H1 (cell line): ENCODE data around the gene LAMA3. TPM values are rescaled to one million over a fixed set of nuclear protein-coding genes. Genes with fewer than 3 reads are reported as not detected.

Experiments used
- KDM1A ChIP-seq: fragments of 200-600, 300-600 bp; sonication (generic); IDR thresholded peaks from 2 replicates; pipeline ENCODE4 v1.7.1; 2016; ENCODE audit warnings: mild to moderate bottlenecking, low read length, borderline replicate concordance
- KDM5A ChIP-seq: fragments of 200-600 bp; IDR thresholded peaks from 2 replicates; pipeline ENCODE4 v1.7.1; 2012; ENCODE audit warnings: mild to moderate bottlenecking, low read length, inconsistent platforms, mixed read lengths
- PHF8 ChIP-seq: fragments of 200-600 bp; sonication (generic); conservative IDR thresholded peaks from 2 replicates; pipeline ENCODE4 v1.7.1; 2012; ENCODE audit warnings: low read depth, mild to moderate bottlenecking, inconsistent platforms, low read length, moderate library complexity
- polyA plus RNA-seq, 7 experiments: library from polyadenylated mRNA; depleted of rRNA in 3 of 7; stranded (reverse) in 5 of 7; unstranded in 2 of 7; fragments of >200 nt in 5 of 7; fragments of 200-250 nt in 2 of 7; gene quantifications; 1 replicate in 5 of 7; 2 replicates in 1 of 7; 4 replicates in 1 of 7; pipeline versions ENCODE4 v1.2.1 to v1.2.3, GENCODE V29; 2011 to 2013; ENCODE audit warnings: missing spikeins in 2 of 7, mixed read lengths in 2 of 7
- total RNA-seq: library from RNA; stranded (reverse); fragmentation: NEBNext Ultra II Directional; extraction: Animal tissue kit (Norgen Biotek cat#: 25700); gene quantifications from 2 replicates; pipeline ENCODE4 v1.2.1, GENCODE V29; 2021

Gene LAMA3
- total and polyA plus RNA-seq, 2 of the 8 experiments (the other 6 are each of a cell fraction or from before 2014, with no cell fraction given), result 0.76 to 5.0 TPM

DNA sequence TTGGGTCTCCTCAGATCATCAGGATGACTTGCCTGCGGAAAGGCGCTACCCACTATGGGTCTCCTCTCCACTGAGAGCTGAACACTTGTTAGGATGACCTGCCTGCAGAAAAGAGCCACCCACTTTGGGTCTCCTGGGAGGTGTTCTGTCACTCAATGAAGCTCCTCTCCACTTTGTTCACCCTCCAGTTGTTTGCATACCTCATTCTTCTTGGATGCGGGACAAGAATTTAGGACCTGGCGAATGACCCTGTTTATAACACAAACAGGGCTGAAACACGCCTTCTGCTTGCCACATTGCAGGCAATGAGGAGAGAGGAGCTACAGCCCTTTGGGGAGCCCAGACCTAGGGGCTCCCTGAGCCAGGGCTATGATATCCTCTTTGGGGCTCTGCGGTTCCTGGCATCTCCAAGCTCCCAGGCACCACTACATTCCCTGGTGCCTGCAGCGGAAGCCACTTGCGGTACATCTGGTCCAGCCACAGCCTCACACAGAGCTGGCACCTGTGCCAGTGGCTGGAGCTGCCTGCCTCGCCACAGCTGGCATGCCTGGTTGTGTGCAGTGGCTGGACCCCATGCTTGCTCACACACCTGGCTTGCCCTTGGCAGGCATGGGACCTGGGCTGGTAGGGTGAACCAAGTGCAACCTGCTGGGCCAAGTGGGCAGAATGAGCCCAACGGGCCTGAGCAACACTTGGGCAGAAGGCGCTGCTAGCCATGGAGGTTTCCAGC lies 47.2 kb upstream of the LAMA3 start (continued):
- TF ChIP-seq KDM1A, result no peak
- TF ChIP-seq PHF8, result no peak
- TF ChIP-seq KDM5A, result no peak
